Heart left ventricle (tissue), 13 donors: ENCODE measurements around the gene LAIR2.

Experiments used
- POLR2A ChIP-seq, 2 donors: fragments of 450-650 bp; IDR thresholded peaks; one replicate each; pipeline ENCODE4 v1.6.1; 2017; ENCODE audit warnings: antibody characterized with exemption in 2 of 2, mild to moderate bottlenecking in 2 of 2, moderate library complexity in 2 of 2
- TF ChIP-seq, protein P1 (sequence below), 12 donors: fragments of 200-600 bp; sonication (generic) in 4 of 12; IDR thresholded peaks; one replicate each; pipeline versions ENCODE4 v1.5.0 to v1.8.0; 2018 to 2022; ENCODE audit warnings: antibody characterized with exemption in 12 of 12, mild to moderate bottlenecking in 5 of 12
- donor health status: ischemic (EF 13 %, LVEDD 7.1; RV severe dilation, severe dysfunction).
- donor health status: DM: no; HTN: yes; CAD: no.
- donor health status: DM: no; HTN: no; CAD: no.
- donor health status: ischemic (EF 25% LVEDD 6.9; RV normal size, moderate dysfunction).
- donor health status: ischemic (EF 25% LVEDD 5.7; RV mildly dilated, moderate dysfunction).
- donor health status: ischemic (EF 35%, LVEDD 5.7; RV mildly dilated, moderate dysfunction).
- donor health status: nonischemic (EF 11% LVEDD 7.7; RV severe dilation, severe dysfunction).
- donor health status: DM: yes; HTN: yes; CAD: no.
- donor health status: PGD.
- donor health status: ischemic (EF 29% LVEDD 5.4; RV normal size, mild dysfunction).
- donor health status: nonischemic (EF 23%, LVEDD 6.1; RV moderate dilation, normal function).

DNA sequence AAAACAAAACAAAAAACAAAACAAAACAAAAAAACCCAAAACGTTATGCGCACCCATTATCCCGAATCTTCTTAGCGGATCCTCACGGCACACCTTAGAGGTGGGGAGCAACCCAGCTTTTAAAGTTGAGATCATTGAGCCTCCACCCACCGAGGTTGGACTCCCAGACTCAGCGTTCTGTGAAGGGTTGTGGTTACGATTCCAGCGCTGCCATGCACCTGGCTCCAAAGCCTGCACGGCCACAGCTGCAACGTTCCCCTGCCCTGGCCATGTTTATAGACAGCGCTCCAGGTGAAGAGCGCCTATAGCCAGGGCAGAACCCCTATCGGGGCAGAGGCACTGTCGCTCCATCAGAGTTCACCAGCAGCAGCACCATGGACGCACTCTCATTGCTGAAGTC lies 52.3 kb downstream of the LAIR2 start:
- TF ChIP-seq, protein P1, sequence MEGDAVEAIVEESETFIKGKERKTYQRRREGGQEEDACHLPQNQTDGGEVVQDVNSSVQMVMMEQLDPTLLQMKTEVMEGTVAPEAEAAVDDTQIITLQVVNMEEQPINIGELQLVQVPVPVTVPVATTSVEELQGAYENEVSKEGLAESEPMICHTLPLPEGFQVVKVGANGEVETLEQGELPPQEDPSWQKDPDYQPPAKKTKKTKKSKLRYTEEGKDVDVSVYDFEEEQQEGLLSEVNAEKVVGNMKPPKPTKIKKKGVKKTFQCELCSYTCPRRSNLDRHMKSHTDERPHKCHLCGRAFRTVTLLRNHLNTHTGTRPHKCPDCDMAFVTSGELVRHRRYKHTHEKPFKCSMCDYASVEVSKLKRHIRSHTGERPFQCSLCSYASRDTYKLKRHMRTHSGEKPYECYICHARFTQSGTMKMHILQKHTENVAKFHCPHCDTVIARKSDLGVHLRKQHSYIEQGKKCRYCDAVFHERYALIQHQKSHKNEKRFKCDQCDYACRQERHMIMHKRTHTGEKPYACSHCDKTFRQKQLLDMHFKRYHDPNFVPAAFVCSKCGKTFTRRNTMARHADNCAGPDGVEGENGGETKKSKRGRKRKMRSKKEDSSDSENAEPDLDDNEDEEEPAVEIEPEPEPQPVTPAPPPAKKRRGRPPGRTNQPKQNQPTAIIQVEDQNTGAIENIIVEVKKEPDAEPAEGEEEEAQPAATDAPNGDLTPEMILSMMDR (IDR thresholded peaks at IDR 0.05) = no peak
- no peak for TF ChIP-seq POLR2A (IDR thresholded peaks at IDR 0.05)
